Measurements from ENCODE around the gene RELCH. TPM values are rescaled to one million over a fixed set of nuclear protein-coding genes. Genes with fewer than 3 reads are reported as not detected.
A peak's percentile ranks its signal among the peaks of the same experiment; 100 is the strongest.

RELCH gene
- polyA plus RNA-seq, 2 of the 4 experiments (the other 2 are of a cell fraction), result 13.5 to 17.5 TPM

- TF ChIP-seq RNF2 (IDR thresholded peaks at IDR 0.05; ENCODE audit: borderline replicate concordance, low read depth) (no peak), ATOH8 (CRISPR knock-in tag; IDR thresholded peaks at IDR 0.05; ENCODE audit: low read depth) (no peak), TP53 (CRISPR knock-in tag; IDR thresholded peaks at IDR 0.05) (no peak), HOXA7 (CRISPR knock-in tag; IDR thresholded peaks at IDR 0.05) (no peak), EP300 (IDR thresholded peaks at IDR 0.05) (no peak), CHD4 (IDR thresholded peaks at IDR 0.05; ENCODE audit: borderline replicate concordance) (no peak), NR3C1 (IDR thresholded peaks at IDR 0.05) (no peak), NPAS2 (CRISPR knock-in tag; IDR thresholded peaks at IDR 0.05; ENCODE audit: borderline replicate concordance) (no peak), MYC (IDR thresholded peaks at IDR 0.05; ENCODE audit: borderline replicate concordance, low read length) (no peak), HES2 (IDR thresholded peaks at IDR 0.05) (no peak), RFX5 (IDR thresholded peaks at IDR 0.05) (no peak)
- 83% methylated on average over 1 of the region's 1 CpG for WGBS (ENCODE audit: missing lambda C conversion rate)
- Histone ChIP-seq H3K4me1 (peaks cover 5% of the 10 kb centered on the region; the same call in 1 of the 3 replicates), H3K4me2 (no peak overlapping the region), H3K9me3 (peaks cover 5% of the 10 kb centered on the region; the same call in 2 of the 3 replicates), H3K27ac (no peak overlapping the region), H3K4me3 (no peak overlapping the region)
- POLR2A ChIA-PET, result no interaction called here
- DNase-seq (ENCODE audit: low read depth in 1 of 2, low spot score in 1 of 2) (no peak), FAIRE-seq (no peak), ATAC-seq (no peak)
- CTCF ChIA-PET, result interaction anchor here (0.8 to 1.1 kb wide), 2 partner anchors 14 to 35 kb away, joined by 3 read pairs; no protein-coding TSS in a partner anchor
Measured at GRCh38 chr18:62214790-62215189, 27.7 kb downstream of the RELCH start.

- no peak for TF ChIP-seq RARB (CRISPR knock-in tag; IDR thresholded peaks at IDR 0.05)
- TF ChIP-seq TP53 (CRISPR knock-in tag; IDR thresholded peaks at IDR 0.05), result no peak
- no peak for TF ChIP-seq KDM1A (IDR thresholded peaks at IDR 0.05; ENCODE audit: low read depth)
- peak; percentile 46 for FAIRE-seq
- CTCF ChIA-PET, result no interaction called here
- Histone ChIP-seq H3K4me3 (no peak overlapping the region), H3K9me3 (0 out of 3 replicates have a peak, but pooled peaks cover 4% of the 10 kb centered on the region), H3K4me2 (no peak overlapping the region), H3K4me1 (no peaks in the 10 kb centered on the region), H3K27ac (no peak overlapping the region)
- 89% methylated on average over 2 of the region's 2 CpGs for WGBS (ENCODE audit: missing lambda C conversion rate)
- no peak for DNase-seq (ENCODE audit: low read depth in 1 of 2, low spot score in 1 of 2)
- no peak for ATAC-seq
- POLR2A ChIA-PET, result no interaction called here
Measured at GRCh38 chr18:62224229-62224628, 37.2 kb downstream of the RELCH start.

GRCh38 chr18:62226047-62226446 lies 39.0 kb downstream of the RELCH start:
- WGBS (ENCODE audit: missing lambda C conversion rate), result 90% methylated on average over 3 of the region's 3 CpGs
- CTCF ChIA-PET, result no interaction called here
- Histone ChIP-seq H3K4me2 (no peak overlapping the region), H3K4me3 (no peak overlapping the region), H3K4me1 (no peaks in the 10 kb centered on the region), H3K27ac (no peak overlapping the region), H3K9me3 (0 out of 3 replicates have a peak, but pooled peaks cover 4% of the 10 kb centered on the region)
- ATAC-seq (no peak), FAIRE-seq (no peak), DNase-seq (ENCODE audit: low read depth in 1 of 2, low spot score in 1 of 2) (no peak)
- POLR2A ChIA-PET, result no interaction called here
- TF ChIP-seq MAFK (IDR thresholded peaks at IDR 0.05; ENCODE audit: partially characterized antibody), result peak; percentile 84
- no peak for TF ChIP-seq E2F6 (IDR thresholded peaks at IDR 0.05; ENCODE audit: borderline replicate concordance, low read depth)

GRCh38 chr18:62236252-62236651 lies 49.2 kb downstream of the RELCH start:
- ATAC-seq (no peak), FAIRE-seq (no peak), DNase-seq (ENCODE audit: low read depth in 1 of 2, low spot score in 1 of 2) (no peak)
- WGBS (ENCODE audit: missing lambda C conversion rate), result 95% methylated on average over 1 of the region's 1 CpG
- ChIA-PET POLR2A (no interaction called here), CTCF (no interaction called here)
- no peak overlapping the region for H3K27ac ChIP-seq
- H3K4me1 ChIP-seq, result no peaks in the 10 kb centered on the region
- H3K4me2 ChIP-seq, result no peak overlapping the region
- H3K4me3 ChIP-seq, result no peak overlapping the region
- no peaks in the 10 kb centered on the region for H3K9me3 ChIP-seq
- TF ChIP-seq MAZ (IDR thresholded peaks at IDR 0.05; ENCODE audit: borderline replicate concordance, low read depth, low read length) (no peak), RAD21 (conservative IDR thresholded peaks at IDR 0.05 in 1 of 2, IDR thresholded peaks at IDR 0.05 in 1 of 2) (no peak), PBX3 (IDR thresholded peaks at IDR 0.05) (no peak), BCL3 (IDR thresholded peaks at IDR 0.05) (no peak)

Data from A549 (cell line).